A549 (cell line): ENCODE results near the gene IFRD2.

ENCODE experiments used
- CTCF ChIP-seq: fragments of >200 bp; sonication (Bioruptor Twin); formaldehyde crosslinking; IDR thresholded peaks from 3 replicates; pipeline ENCODE4 v1.5.1; 2016
- EP300 ChIP-seq, 2 experiments: fragments of >200 bp; sonication (Bioruptor Twin); formaldehyde crosslinking; IDR thresholded peaks; 2 replicates in 1 of 2; 3 replicates in 1 of 2; pipeline ENCODE4 v1.6.1; 2016 to 2017
- ESRRA ChIP-seq: fragments of 150-350 bp; IDR thresholded peaks from 2 replicates; pipeline ENCODE4 v1.6.1; 2014; ENCODE audit warnings: mild to moderate bottlenecking, low read length, borderline replicate concordance
- FOXS1 ChIP-seq: fragments of 250-450 bp; sonication (Bioruptor Pico); IDR thresholded peaks from 2 replicates; pipeline ENCODE4 v1.5.0; 2020; ENCODE audit warnings: mild to moderate bottlenecking, moderate library complexity
- JUN ChIP-seq, 2 experiments: fragments of >200 bp; sonication (Bioruptor Twin); formaldehyde crosslinking; IDR thresholded peaks; 2 replicates in 1 of 2; 3 replicates in 1 of 2; pipeline ENCODE4 v1.6.1; 2016 to 2017
- MYC ChIP-seq: IDR thresholded peaks from 2 replicates; pipeline ENCODE4 v1.6.1; 2012; ENCODE audit warnings: mild to moderate bottlenecking, inconsistent platforms, low read length, improper control_type of control experiment, borderline replicate concordance
- POLR2A ChIP-seq: IDR thresholded peaks from 2 replicates; pipeline ENCODE4 v1.6.1; 2012; ENCODE audit warnings: mild to moderate bottlenecking, low read length
- SMC3 ChIP-seq: fragments of >200 bp; sonication (Bioruptor Twin); formaldehyde crosslinking; IDR thresholded peaks from 3 replicates; pipeline ENCODE4 v1.6.1; 2018; ENCODE audit warnings: inconsistent platforms

GRCh38 chr3:50279255-50280016, 12.8 kb downstream of the IFRD2 start:
- TF ChIP-seq JUN (IDR thresholded peaks at IDR 0.05) (no peak), SMC3 (no peak), CTCF (no peak), ESRRA (no peak), POLR2A (no peak), EP300 (IDR thresholded peaks at IDR 0.05) (no peak), MYC (no peak), FOXS1 (no peak)
